Measurements from ENCODE around the gene PDGFB. TPM values are rescaled to one million over a fixed set of nuclear protein-coding genes. Genes with fewer than 3 reads are reported as not detected.

PDGFB gene
- total RNA-seq, 1 experiment from 2014 or later: 13.1 TPM

DNA sequence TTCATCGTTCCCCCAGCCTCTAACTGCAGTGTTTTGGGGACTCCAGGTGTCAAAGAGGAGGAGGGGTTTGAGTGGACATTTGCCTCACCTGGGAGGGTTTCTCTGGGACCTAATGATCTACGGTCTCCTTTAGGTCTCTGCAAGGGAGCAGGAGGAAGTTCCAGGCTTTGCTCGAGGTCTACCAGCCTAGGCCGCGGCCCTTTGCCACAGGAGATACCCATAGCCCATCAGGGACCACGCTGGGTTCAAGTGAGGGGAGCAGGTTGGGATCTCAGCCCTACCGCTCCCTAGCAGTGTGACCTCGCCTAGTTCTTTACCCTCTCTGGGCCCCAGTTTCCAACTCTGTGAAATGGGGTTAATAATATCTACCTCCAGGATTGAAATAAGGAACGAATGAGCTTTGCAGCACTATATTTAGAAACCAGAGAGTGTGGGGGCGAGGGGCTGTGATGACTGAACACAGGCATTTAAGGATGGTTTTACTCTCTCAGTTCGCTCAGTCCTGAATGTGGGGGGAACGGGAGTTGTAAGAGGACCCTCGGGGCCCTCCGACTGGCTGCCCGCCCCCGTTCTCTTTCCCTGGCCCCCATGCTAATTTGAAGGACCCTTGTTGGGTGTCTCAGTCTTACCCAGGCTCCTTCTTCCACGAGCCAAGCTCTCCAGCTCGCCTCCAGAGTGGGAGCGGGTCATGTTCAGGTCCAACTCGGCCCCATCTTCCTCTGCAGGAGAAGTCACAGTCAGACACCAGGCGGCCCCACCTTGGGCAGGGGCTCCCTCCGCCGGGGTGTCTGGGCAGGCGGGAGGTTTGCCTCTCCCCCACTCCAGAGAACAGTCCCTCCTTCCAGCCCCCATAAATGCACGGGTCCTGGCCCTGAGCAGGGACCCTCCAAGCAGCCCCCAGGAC lies 11.7 kb downstream of the PDGFB start:
- intact Hi-C loops (cut with micrococcal nuclease): no loop called here

More for the DNA sequence above, 11.7 kb downstream of the PDGFB start:
- Histone ChIP-seq H2AFZ (ENCODE audit: low read depth, low read length, poor library complexity, severe bottlenecking) (no peak overlapping the region), H3K27me3 (ENCODE audit: insufficient read depth, low read length) (no peaks in the 10 kb centered on the region), H3K79me2 (ENCODE audit: insufficient read depth, low read length) (peaks cover 19% of the 10 kb centered on the region; the same call in 1 of the 2 replicates), H3K4me1 (ENCODE audit: control insufficient read depth in 1 of 2, insufficient read depth in 2 of 2, low read length in 2 of 2) (peaks cover 28 to 40% of the 10 kb centered on the region in 2 experiments), H4K20me1 (ENCODE audit: insufficient read depth) (no peaks in the 10 kb centered on the region), H3K9me2 (ENCODE audit: insufficient read depth) (no peaks in the 10 kb centered on the region), H3K27ac (ENCODE audit: low read depth, low read length) (no peak overlapping the region), H3K4me2 (ENCODE audit: low read length) (no peak overlapping the region), H3K9ac (ENCODE audit: low read length) (no peak overlapping the region), H3K9me3 (ENCODE audit: control insufficient read depth in 1 of 2, insufficient read depth in 1 of 2, low read depth in 1 of 2, low read length in 2 of 2) (no peaks in the 10 kb centered on the region), H3K4me3 (replicated peaks in 1 of 2; ENCODE audit: low read depth in 1 of 2, low read length in 2 of 2) (no peak overlapping the region), H3K36me3 (ENCODE audit: control insufficient read depth in 1 of 2, insufficient read depth in 2 of 2, low read length in 2 of 2) (peaks cover 0 to 14% of the 10 kb centered on the region in 2 experiments; a peak in 1 of 4 replicates)
- RAD21 ChIA-PET (ENCODE audit: low non-redundant PET in 1 of 2, low total read pairs in 2 of 2, uncharacterized antibody in 2 of 2, unreplicated experiment in 2 of 2): no interaction called here
- CTCF ChIA-PET: interaction anchor here (1.3 kb wide), 1 partner anchor 73 kb away, joined by 3 read pairs; no protein-coding TSS in a partner anchor
- ATAC-seq (no peak), DNase-seq (ENCODE audit: low read depth, low spot score) (no peak)
- POLR2A ChIA-PET: no interaction called here
- no TSS peak for BruUV-seq (replicated peaks)
- TF ChIP-seq, protein P1, sequence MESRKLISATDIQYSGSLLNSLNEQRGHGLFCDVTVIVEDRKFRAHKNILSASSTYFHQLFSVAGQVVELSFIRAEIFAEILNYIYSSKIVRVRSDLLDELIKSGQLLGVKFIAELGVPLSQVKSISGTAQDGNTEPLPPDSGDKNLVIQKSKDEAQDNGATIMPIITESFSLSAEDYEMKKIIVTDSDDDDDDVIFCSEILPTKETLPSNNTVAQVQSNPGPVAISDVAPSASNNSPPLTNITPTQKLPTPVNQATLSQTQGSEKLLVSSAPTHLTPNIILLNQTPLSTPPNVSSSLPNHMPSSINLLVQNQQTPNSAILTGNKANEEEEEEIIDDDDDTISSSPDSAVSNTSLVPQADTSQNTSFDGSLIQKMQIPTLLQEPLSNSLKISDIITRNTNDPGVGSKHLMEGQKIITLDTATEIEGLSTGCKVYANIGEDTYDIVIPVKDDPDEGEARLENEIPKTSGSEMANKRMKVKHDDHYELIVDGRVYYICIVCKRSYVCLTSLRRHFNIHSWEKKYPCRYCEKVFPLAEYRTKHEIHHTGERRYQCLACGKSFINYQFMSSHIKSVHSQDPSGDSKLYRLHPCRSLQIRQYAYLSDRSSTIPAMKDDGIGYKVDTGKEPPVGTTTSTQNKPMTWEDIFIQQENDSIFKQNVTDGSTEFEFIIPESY (IDR thresholded peaks at IDR 0.05; ENCODE audit: extremely low read depth, insufficient replicate concordance, low read length): no peak
- TF ChIP-seq EGR1 (IDR thresholded peaks at IDR 0.05; ENCODE audit: low read depth) (no peak), JUND (IDR thresholded peaks at IDR 0.05) (no peak), CBX3 (IDR thresholded peaks at IDR 0.05; ENCODE audit: low read depth) (no peak), TCF7L2 (IDR thresholded peaks at IDR 0.05; ENCODE audit: borderline replicate concordance, extremely low read depth, insufficient read depth, insufficient read length) (no peak), POLR2AphosphoS5 (IDR thresholded peaks at IDR 0.05; ENCODE audit: low read depth, low read length) (no peak), SRF (IDR thresholded peaks at IDR 0.05; ENCODE audit: low read depth) (no peak), YY1 (IDR thresholded peaks at IDR 0.05; ENCODE audit: extremely low read depth, insufficient replicate concordance, low read depth, low read length) (no peak), EZH2phosphoT487 (IDR thresholded peaks at IDR 0.05; ENCODE audit: borderline replicate concordance) (no peak), ZFX (IDR thresholded peaks at IDR 0.05) (no peak), EZH2 (IDR thresholded peaks at IDR 0.05) (no peak), SIN3A (IDR thresholded peaks at IDR 0.05; ENCODE audit: low read depth) (no peak), CEBPB (IDR thresholded peaks at IDR 0.05; ENCODE audit: low read depth) (no peak)
- TF ChIP-seq, protein P2, sequence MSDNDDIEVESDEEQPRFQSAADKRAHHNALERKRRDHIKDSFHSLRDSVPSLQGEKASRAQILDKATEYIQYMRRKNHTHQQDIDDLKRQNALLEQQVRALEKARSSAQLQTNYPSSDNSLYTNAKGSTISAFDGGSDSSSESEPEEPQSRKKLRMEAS (IDR thresholded peaks at IDR 0.05): no peak
- TF ChIP-seq, protein P3, sequence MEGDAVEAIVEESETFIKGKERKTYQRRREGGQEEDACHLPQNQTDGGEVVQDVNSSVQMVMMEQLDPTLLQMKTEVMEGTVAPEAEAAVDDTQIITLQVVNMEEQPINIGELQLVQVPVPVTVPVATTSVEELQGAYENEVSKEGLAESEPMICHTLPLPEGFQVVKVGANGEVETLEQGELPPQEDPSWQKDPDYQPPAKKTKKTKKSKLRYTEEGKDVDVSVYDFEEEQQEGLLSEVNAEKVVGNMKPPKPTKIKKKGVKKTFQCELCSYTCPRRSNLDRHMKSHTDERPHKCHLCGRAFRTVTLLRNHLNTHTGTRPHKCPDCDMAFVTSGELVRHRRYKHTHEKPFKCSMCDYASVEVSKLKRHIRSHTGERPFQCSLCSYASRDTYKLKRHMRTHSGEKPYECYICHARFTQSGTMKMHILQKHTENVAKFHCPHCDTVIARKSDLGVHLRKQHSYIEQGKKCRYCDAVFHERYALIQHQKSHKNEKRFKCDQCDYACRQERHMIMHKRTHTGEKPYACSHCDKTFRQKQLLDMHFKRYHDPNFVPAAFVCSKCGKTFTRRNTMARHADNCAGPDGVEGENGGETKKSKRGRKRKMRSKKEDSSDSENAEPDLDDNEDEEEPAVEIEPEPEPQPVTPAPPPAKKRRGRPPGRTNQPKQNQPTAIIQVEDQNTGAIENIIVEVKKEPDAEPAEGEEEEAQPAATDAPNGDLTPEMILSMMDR (IDR thresholded peaks at IDR 0.05 in 2 of 3, conservative IDR thresholded peaks at IDR 0.05 in 1 of 3; ENCODE audit: borderline replicate concordance in 1 of 3, insufficient read depth in 1 of 3, low read depth in 2 of 3, low read length in 2 of 3): no peak
- TF ChIP-seq, protein P4, sequence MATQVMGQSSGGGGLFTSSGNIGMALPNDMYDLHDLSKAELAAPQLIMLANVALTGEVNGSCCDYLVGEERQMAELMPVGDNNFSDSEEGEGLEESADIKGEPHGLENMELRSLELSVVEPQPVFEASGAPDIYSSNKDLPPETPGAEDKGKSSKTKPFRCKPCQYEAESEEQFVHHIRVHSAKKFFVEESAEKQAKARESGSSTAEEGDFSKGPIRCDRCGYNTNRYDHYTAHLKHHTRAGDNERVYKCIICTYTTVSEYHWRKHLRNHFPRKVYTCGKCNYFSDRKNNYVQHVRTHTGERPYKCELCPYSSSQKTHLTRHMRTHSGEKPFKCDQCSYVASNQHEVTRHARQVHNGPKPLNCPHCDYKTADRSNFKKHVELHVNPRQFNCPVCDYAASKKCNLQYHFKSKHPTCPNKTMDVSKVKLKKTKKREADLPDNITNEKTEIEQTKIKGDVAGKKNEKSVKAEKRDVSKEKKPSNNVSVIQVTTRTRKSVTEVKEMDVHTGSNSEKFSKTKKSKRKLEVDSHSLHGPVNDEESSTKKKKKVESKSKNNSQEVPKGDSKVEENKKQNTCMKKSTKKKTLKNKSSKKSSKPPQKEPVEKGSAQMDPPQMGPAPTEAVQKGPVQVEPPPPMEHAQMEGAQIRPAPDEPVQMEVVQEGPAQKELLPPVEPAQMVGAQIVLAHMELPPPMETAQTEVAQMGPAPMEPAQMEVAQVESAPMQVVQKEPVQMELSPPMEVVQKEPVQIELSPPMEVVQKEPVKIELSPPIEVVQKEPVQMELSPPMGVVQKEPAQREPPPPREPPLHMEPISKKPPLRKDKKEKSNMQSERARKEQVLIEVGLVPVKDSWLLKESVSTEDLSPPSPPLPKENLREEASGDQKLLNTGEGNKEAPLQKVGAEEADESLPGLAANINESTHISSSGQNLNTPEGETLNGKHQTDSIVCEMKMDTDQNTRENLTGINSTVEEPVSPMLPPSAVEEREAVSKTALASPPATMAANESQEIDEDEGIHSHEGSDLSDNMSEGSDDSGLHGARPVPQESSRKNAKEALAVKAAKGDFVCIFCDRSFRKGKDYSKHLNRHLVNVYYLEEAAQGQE (IDR thresholded peaks at IDR 0.05; ENCODE audit: low read depth): no peak

All from HCT116 (cell line).